Superior temporal gyrus (tissue), 1 donor: Measurements from ENCODE around the gene RARA.

Experiments
- DNase-seq: peaks from one replicate; pipeline ENCODE4 v3.0.0-alpha.2; 2016; ENCODE audit errors: extremely low spot score

RARA gene

DNA sequence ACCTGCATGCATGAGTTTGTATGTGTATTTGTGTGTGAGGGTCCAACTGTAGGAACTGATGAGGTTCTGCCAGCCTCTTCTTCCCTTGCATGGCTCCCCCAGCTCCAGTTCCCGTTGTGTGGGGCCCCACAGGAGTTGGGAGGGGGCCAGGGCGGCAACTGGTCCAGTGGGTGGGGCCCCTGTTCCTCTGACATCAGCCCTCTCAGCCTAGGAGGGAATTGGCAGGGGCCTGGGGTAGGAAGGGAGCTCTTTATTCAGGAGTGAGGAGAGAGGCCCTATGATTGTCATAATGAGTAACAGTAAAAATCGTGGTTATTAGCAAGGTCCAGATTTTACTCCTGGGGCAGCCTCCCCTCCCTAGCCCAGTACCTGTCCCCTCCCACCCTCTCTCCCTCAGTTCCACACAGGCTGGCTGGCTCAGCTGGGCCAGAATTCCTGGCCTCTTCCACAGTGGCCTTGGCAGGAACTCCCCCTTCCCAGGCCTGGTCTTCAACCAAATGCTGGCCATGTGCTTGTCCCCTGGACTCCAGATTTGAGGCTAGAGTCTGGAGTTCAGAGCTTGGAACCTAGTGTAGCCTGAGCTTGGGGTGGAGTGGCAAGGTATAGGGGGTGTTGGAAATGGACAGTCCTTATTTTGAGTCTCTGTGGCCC lies 18.9 kb downstream of the RARA start:
- DNase-seq: no peak

- no peak for DNase-seq
Measured at GRCh38 chr17:40328386-40328766, 19.4 kb downstream of the RARA start.

GRCh38 chr17:40329839-40330794 lies 21.1 kb downstream of the RARA start:
- no peak for DNase-seq

DNA sequence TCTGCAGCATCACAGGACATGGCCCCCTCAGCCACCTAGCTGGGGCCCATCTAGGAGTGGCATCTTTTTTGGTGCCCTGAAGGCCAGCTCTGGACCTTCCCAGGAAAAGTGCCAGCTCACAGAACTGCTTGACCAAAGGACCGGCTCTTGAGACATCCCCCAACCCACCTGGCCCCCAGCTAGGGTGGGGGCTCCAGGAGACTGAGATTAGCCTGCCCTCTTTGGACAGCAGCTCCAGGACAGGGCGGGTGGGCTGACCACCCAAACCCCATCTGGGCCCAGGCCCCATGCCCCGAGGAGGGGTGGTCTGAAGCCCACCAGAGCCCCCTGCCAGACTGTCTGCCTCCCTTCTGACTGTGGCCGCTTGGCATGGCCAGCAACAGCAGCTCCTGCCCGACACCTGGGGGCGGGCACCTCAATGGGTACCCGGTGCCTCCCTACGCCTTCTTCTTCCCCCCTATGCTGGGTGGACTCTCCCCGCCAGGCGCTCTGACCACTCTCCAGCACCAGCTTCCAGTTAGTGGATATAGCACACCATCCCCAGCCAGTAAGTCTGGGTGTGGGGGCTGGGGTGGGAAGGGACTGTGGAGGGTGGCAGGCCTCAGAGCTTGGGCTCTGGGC lies 22.0 kb downstream of the RARA start:
- no peak for DNase-seq

DNA sequence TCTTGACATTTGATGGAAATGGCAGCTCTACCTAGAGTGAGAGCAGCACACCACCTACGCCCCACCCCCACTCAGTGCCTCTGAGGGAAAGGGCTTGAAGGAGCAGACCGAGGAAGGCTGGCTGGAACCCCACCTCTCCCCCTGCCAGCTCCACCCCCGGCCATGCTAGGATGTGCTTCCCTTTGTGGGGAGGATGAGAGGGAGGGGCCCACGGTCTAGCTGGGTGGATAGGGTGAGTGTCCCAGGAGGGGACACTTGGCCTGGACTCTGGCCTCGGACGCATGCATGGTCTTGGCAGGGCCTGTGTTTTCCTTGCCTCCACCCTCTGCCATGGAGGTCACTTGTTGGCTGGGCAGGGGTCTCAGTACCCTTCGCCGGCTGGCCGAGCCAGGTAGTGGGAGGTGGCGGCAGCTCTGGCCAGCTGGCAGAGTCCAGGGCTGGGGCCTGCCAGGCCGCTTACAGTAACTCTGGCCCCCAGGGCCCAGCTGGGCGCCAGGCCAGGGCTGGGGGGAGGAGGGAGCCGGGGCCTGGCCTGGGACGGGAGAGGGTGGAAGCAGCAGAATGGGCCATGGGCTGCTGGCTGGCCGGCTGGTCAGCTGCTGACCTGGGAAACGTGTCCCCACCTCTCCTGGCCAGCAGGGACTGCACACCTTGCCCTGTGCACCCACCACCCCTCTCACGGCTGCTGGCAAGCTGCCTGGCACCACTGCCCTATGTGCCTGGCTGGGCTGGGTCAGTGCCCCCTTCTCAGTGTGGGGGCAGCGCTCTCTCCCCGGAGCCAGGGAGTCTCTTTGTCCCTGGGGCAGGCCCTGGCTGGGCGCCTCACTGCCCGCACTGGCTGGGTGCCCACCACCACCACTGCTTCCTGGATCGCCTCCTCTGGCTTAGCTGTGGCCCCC lies 23.0 kb downstream of the RARA start:
- no peak for DNase-seq

DNA sequence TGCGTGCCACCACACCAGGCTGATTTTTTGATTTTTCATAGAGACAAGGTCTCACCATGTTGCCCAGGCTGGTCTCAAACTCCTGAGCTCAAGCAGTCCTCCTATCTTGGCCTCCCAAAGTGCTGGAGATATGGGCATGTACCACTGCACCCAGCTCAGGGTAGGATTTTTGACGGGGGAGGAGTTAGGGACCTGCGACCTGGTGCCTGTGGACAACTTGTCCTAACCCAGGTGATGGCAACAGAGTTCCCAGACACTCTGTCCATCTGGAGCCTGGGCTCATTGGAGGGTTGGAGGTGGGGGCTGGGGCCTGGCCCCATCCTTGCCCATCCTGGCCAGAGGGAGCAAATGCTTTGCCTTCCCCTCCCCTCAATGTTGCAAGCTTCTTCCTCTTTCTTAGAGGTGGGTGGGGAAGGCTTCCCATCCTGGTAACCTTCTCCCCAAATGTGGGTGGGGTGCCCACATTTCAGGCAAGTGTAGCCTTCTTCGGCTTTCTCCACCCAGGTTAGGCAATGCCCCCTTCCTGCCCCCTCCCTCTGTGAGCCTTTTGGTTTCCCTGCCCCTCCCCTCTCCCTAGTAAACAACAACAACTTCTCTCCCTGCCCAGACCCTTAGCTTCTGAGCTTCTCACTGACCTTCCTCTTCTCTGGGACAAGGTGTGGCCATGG lies 24.9 kb downstream of the RARA start:
- no peak for DNase-seq

- no peak for DNase-seq
Measured at GRCh38 chr17:40335620-40336019, 26.6 kb downstream of the RARA start.

- DNase-seq: no peak
Measured at GRCh38 chr17:40337351-40337750, 28.4 kb downstream of the RARA start.

- DNase-seq: no peak
Measured at GRCh38 chr17:40338058-40338457, 29.1 kb downstream of the RARA start.

DNA sequence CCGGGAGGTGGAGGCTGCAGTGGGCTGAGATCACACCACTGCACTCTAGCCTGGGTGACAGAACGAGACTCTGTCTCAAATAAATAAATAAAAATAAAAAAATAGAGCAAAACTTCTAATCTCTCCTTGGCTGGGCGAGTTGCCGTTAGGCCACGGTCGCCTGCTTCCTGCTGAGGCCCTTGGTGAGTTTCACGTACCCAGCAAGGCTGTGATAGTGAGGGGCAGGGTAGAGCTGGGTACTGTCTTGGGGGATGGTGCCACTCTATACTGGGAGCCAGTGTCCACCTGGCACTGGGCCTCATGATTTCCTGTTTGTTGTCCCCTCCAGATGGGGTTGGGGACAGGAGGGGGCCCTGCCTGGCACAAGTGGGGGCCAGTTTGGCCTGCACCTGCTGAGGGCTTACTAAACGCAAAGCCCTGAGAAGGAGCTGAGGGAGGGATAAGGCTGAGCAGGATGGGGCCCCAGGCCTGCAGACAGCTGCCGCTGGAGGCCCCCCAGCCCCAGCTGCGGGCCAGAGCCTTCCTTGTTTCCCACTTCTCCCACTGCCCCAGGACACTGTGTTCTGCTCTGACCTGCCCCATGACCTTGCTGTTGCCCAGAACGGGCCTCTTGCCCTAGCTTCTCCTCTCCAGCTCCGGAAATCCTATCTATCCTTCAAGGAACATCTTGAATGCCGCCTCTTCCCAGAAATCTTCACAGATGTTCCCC lies 30.1 kb downstream of the RARA start:
- DNase-seq: no peak

GRCh38 chr17:40340327-40340726 lies 31.3 kb downstream of the RARA start:
- no peak for DNase-seq

- no peak for DNase-seq
Measured at GRCh38 chr17:40340880-40341807, 32.2 kb downstream of the RARA start.

GRCh38 chr17:40341808-40342503 lies 33.0 kb downstream of the RARA start:
- DNase-seq: no peak

DNA sequence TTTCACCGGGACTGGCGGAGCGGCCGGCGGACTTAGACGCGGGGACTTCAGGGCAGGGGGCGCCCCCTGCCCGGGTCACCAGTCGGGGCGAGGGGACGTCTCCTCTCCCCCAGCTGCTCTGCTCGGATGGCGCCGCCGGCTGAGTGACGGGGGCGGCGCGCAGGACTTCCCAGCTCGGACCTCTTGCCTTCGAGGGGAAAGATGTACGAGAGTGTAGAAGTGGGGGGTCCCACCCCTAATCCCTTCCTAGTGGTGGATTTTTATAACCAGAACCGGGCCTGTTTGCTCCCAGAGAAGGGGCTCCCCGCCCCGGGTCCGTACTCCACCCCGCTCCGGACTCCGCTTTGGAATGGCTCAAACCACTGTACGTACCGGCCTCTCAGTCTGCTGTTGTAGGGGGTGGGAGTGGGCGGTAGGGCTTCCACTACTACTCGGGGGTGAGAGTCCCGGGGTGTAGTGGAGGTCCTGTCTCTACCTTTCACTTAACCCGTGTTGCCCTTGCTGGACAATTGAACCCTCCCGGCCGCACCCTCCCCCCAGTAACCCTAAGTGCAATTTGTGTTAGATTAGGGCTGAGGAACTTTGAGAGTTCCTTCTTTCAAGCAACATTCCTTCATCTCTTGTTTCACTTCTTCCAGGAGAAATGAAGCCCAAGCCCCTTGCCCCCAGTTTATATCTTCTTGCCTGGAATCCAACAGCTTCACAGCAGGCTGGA lies 33.7 kb downstream of the RARA start:
- no peak for DNase-seq

DNA sequence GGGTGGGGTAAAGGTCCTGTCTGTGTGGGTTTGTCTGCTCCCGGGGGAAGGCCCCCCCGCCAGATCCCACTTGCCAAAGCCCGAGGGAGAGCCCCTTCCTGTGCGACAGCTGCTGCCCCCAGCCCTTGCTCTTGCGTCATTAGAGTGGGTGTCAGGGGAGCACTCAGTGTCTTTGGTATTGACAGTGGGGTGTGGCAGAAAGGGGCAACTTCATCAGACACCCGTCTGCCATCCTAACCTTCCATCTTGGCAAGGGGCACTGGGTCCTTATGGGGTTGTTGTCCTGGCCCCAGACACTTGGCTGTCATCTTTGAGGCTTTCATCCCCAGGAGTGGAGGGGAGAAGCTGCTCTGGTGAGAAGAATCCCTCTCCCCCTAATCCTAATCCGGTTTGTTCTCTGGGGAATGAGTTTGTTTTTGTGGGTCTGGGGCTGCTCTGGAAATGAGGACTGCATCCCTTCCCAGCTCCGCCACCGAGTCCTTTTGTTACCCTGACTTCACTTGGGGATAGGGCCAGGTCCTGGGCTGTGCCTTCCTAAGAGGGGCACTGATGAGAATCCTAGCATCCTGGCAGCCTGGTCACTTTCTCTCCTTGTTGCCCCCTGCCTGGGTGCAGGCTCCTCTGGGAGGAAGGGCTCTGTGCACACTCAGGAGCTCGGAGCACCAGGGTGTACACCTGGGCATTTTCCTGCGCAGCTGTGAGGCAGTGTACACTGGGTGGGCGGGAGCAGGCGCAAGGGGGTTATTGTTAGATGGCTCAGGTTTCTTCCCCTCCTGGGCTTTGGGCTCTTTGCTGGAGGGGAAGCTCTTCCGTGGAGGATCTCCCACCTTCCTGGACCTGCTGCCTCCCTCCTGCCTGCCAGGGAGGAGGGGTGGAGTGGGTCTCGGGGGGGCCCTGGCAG lies 34.5 kb downstream of the RARA start:
- no peak for DNase-seq

- DNase-seq: no peak
Measured at GRCh38 chr17:40344421-40345160, 35.6 kb downstream of the RARA start.
